Bronchial smooth muscle cell (primary cell): ENCODE data around the gene CELSR3. TPM values are rescaled to one million over a fixed set of nuclear protein-coding genes. Genes with fewer than 3 reads are reported as not detected.

ENCODE experiments used
- total RNA-seq: library from RNA; depleted of rRNA; stranded (reverse); fragments of >200 nt; gene quantifications from 2 replicates; pipeline ENCODE4 v1.2.1, GENCODE V29; 2014

The CELSR3 gene, protein sequence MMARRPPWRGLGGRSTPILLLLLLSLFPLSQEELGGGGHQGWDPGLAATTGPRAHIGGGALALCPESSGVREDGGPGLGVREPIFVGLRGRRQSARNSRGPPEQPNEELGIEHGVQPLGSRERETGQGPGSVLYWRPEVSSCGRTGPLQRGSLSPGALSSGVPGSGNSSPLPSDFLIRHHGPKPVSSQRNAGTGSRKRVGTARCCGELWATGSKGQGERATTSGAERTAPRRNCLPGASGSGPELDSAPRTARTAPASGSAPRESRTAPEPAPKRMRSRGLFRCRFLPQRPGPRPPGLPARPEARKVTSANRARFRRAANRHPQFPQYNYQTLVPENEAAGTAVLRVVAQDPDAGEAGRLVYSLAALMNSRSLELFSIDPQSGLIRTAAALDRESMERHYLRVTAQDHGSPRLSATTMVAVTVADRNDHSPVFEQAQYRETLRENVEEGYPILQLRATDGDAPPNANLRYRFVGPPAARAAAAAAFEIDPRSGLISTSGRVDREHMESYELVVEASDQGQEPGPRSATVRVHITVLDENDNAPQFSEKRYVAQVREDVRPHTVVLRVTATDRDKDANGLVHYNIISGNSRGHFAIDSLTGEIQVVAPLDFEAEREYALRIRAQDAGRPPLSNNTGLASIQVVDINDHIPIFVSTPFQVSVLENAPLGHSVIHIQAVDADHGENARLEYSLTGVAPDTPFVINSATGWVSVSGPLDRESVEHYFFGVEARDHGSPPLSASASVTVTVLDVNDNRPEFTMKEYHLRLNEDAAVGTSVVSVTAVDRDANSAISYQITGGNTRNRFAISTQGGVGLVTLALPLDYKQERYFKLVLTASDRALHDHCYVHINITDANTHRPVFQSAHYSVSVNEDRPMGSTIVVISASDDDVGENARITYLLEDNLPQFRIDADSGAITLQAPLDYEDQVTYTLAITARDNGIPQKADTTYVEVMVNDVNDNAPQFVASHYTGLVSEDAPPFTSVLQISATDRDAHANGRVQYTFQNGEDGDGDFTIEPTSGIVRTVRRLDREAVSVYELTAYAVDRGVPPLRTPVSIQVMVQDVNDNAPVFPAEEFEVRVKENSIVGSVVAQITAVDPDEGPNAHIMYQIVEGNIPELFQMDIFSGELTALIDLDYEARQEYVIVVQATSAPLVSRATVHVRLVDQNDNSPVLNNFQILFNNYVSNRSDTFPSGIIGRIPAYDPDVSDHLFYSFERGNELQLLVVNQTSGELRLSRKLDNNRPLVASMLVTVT (N-terminal part only)
- total RNA-seq = 0.52 and 1.1 TPM in 2 replicates

DNA sequence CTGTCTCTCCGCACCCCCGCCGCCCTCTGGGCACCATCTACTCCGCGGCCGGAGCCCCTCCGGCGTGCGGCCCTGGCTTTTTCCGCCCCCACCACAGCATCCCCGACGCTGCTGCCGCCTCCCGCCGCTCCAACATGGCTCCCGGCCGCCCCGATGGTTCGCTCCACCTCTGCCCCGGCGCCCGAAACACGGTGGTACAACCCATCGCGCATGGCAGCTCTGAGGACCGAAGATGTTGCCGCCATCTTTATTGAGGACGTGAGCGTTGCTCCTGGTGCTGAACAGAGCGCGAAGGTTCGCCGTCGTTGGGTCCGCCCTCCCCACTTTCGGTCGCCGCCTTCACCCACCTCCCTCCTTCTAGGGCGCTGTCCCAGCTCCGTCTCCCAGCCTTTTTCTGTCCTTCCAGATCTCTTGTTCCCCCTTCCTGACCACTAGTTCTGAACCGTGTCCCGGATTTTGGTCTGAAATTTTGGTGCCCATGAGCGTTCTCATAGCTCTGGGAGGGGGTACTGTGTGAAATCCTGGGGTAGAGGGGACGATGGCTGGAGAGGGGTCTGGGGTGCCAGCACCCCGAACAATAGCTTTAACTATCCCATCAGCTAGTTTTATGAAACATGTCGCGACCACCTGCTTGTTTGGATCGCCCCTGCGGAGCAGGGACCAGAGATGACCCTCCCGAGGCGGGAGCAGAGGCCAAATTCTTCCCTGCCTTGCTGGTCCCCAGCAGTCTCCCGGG is at the start of gene CELSR3:
Gene CELSR3, minus strand, starts transcription at position 134 of the 736 bp plus-strand sequence. CDS start 252 bp downstream, outside the sequence.

DNA sequence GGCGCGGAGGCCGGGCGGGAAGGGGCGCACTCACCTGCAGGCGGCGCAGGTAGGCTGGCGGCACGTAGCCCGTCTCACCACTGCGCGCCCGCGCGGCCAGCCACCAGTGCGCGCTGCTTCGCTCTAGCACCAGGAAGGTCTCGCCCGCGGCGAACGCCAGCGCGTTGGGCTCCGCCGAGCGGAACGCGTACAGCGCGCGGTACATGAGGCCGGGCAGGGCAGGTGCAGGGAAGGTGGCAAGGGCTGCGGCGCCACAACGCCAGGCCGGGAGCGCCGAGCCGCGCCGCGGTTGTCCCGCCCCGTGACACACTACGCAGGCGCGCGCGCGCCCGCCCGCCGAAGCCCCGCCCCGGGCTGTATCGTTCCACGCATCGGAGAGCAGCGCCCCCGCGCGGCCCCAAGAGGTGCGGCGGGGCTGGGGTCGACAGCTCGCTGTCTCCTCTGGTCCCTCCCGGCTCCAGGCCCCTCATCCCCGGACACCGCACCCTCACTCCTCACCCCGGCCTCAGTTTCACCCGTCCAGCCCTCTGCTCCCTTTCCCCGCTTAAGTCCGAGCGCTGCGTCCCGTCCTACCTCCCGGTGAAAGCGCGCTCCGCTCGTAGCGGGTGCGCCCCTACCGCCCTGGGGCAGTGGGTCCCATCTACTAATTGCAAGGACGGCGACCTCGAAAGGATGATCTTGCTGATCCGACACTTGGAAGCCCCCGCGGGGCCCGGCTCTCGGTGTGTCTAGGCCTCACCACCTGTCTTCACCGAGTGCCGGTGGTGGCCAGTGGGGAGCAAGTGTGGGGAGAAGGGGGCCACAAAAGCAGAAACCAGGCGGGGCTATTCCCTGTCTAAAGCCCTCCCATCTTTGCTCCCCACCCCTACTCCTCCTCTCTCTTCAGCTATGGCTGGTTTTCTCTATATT is 23.2 kb upstream of the CELSR3 start, which contains the start of gene NCKIPSD:
Gene NCKIPSD, minus strand, starts transcription at position 313 of the 909 bp plus-strand sequence. Its CDS starts 108 bp downstream, at position 205.

DNA sequence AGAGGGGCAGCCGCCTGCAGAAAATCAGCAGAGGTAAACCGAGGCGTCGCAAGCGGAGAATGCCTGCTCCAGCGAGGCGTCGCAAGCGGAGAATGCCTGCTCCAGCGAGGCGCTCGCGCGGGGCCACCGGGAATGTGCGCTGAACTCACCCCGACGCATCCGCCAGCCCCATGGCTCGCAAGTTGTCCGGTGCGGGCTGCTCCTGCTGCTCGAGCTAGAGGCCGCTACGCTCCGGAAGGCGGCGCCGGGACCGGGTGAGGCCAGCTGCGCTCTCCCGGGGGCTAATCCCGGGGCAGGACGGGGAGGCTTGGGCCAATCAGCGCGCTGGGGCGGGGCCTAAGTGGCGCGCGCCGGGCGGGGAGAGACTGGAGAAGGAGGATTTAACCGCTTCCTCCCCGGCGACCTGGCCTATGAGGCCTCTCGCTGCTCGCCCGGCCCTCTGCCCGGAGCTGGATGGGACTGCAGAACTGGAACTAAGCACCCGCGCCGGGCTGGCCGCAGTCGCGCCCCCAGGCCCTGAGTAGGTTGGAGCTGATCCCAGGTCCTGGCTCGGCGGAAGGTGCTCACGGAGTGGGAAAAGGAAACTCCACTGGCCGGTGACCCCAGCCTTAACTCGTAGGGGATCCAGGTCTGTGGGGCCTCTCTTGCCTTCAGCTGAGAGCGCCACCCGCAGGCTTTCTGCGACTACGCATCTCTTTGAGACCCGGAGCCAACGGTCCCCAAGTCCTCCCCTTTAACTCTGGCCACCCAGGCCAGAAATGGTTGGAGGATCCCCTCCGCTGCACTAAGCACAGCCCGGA is 27.3 kb downstream of the CELSR3 start, which contains the start of gene SLC26A6:
Gene SLC26A6, minus strand, starts transcription at position 240 of the 800 bp plus-strand sequence. Its CDS starts 68 bp downstream, at position 172.

DNA sequence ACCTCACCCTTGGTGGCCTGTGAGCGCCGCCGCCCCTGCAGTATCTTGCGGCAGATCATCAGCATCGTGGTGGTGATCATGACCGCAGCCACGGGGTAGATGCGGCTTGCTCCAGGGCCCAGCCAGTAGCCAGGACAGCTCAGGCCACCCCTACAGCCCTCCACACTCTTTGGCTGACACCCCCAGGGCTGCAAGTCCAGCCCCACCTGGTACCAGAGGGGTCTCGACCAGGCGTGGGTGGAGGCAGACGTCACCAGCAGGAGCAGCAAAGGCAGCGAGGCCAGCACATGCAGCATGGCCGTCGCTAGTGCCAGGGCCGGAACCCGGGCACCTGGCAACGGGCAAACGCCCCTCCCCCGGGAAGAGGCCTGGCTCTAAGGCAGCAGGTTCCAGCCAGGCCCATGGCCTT is 41.2 kb downstream of the CELSR3 start, which contains the start of gene TMEM89:
Gene TMEM89, minus strand, starts transcription at position 309 of the 409 bp plus-strand sequence. Its CDS starts 13 bp downstream, at position 296.

DNA sequence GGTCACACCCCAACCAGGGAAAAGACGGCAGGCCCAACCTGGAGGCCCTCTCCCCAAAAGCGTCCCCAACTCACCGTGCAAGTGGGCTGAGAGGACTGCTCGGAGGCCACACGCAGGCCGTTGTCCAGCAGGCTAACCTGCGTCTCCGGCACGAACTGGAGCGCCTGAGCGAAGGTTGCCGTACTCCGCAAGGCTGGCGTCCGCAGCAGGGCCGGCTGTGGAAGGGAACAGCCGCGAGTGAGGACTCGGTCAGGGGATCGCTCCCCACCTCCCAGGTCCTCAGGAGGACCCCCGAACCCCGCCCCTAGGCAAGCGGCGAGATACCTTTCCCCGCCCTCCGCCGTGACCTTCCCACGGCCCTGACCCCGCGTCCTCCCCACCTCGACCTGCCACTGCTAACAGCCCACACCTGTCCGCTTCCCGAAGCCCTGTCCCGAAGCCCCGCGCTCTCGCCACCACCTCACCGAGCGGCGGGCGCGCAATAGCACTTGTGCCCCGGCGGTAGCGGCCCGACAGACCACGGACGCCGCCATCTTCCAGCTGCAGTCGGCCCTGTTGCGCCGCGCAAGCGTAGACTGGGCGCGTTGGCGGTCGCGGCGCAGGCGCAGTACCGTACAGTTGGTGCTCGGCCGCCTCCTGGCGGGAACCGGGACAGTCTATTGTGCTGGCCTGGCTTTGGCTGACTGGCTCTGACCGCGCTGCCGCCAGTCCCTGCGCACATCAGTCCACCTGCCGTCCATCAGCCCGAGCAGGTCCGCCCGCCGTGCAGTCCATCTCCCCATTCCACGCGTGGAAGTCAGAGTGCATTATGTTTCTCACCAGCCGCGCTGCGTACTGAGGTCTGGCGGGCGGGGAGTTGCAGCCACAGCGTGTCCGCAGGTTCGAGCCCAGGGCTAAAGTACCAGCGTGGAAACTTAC is 53.3 kb downstream of the CELSR3 start, which contains the start of gene UQCRC1:
Gene UQCRC1, minus strand, starts transcription at position 559 of the 918 bp plus-strand sequence. Its CDS starts 26 bp downstream, at position 533.

DNA sequence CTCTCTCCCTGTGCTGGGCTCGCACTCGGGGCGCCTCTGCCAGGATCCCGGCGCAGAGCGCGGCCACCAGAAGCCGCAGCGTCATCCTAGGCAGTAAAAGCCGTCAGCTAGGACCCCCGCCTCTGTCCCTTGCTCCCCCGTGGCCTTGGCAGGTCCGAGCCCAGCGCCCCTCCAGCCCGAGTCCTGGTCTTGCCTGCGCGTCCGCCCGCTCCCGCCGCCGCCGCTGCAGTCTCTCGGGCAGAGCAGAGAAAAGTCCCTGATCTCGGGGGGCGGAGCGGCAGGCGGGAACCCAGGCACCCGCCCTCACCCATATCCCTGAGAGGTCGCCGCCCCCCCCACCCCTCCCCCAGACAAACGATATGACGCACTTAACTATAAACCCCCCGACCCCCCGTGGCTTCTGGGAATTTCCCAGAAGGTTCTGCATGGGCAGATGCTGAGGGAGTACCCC is 67.6 kb downstream of the CELSR3 start, which contains the start of gene COL7A1:
Gene COL7A1, minus strand, starts transcription at position 255 of the 451 bp plus-strand sequence. Its CDS starts 170 bp downstream, at position 85.

Other genes starting within 250 kb of the CELSR3 start
- gene PLXNB1, start 232.8 kb downstream of the CELSR3 start, total RNA-seq = 42.6 and 57.5 TPM in 2 replicates
- gene CCDC51, start 222.8 kb downstream of the CELSR3 start, total RNA-seq = 36.0 and 43.8 TPM in 2 replicates
- 256 and 553 TPM in 2 replicates for gene TMA7, start 222.6 kb downstream of the CELSR3 start, total RNA-seq
- gene ATRIP, start 216.1 kb downstream of the CELSR3 start, total RNA-seq = 3.3 and 3.6 TPM in 2 replicates
- 91.1 and 113 TPM in 2 replicates for gene SHISA5, start 158.7 kb downstream of the CELSR3 start, total RNA-seq
- gene PFKFB4, start 106.1 kb downstream of the CELSR3 start, total RNA-seq = 4.9 and 5.7 TPM in 2 replicates
- 0.32 and 0.34 TPM in 2 replicates for gene UCN2, start 99.1 kb downstream of the CELSR3 start, total RNA-seq
- gene COL7A1, start 67.6 kb downstream of the CELSR3 start, total RNA-seq = 27.0 and 27.6 TPM in 2 replicates
- gene UQCRC1, start 53.2 kb downstream of the CELSR3 start, total RNA-seq = 294 and 307 TPM in 2 replicates
- not detected in 2 replicates for gene TMEM89, start 41.1 kb downstream of the CELSR3 start, total RNA-seq
- 16.7 and 18.5 TPM in 2 replicates for gene SLC26A6, start 27.4 kb downstream of the CELSR3 start, total RNA-seq
- 8.4 and 9.4 TPM in 2 replicates for gene NCKIPSD, start 23.0 kb upstream of the CELSR3 start, total RNA-seq
- gene IP6K2, start 54.3 kb upstream of the CELSR3 start, total RNA-seq = 55.3 and 61.5 TPM in 2 replicates
- gene PRKAR2A, start 185.0 kb upstream of the CELSR3 start, total RNA-seq = 19.2 and 23.5 TPM in 2 replicates
- gene SLC25A20, start 236.0 kb upstream of the CELSR3 start, total RNA-seq = 20.8 and 21.0 TPM in 2 replicates